ENCODE data around the gene BNIP1.

The BNIP1 gene

GRCh38 chr5:173211284-173211683 lies 67.0 kb downstream of the BNIP1 start:
- no peak for DNase-seq (ENCODE audit: low read depth, low spot score)

DNA sequence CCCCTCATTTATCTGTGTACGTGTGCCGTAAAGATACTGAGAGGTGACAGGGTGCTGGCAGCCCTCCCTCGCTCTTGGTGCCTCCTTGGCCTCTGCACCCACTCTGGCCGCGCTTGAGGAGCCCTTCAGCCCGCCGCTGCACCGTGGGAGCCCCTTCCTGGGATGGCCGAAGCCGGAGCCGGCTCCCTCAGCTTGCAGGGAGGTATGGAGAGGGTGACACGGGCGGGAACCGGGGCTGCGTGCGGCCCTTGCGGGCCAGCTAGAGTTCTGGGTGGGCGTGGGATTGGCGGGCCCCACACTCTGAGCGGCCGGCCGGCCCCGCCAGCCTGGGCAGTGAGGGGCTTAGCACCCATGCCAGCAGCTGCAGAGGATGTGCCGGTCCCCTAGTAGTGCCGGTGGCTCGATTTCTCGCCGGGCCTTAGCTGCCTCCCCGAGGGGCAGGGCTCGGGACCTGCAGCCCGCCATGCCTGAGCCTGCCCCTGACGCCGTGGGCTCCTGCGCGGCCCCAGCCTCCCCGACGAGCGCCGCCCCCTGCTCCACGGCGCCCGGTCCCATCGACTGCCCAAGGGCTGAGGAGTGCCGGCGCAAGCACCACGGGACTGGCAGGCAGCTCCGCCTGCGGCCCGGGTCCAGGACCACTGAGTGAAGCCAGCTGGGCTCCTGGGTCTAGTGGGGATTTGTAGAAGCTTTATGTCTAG lies 69.1 kb downstream of the BNIP1 start:
- DNase-seq (ENCODE audit: low read depth, low spot score), result no peak

Data from astrocyte of the hippocampus (primary cell).